Inflammatory macrophage treated with lipopolysaccharide for 4 hours (primary cell): Measurements from ENCODE around the gene IL1B.
A peak's percentile ranks its signal among the peaks of the same experiment; 100 is the strongest.
"Not testable (repeated sequence)": the region's sequence is repeated elsewhere in the genome, so short reads cannot be mapped to it uniquely, and the experiment has no call there.

Experiments used
- DNase-seq: peaks from one replicate; pipeline ENCODE4 v3.0.0-alpha.2; 2020

The IL1B gene

GRCh38 chr2:112836695-112837117 lies at the start of gene IL1B:
TSS of gene IL1B (minus strand) at chr2:112836779. CDS start at chr2:112836229, 550 bp downstream.
- DNase-seq: peak; percentile 98

GRCh38 chr2:112886291-112886690 lies 49.7 kb upstream of the IL1B start:
- DNase-seq: no peak

- DNase-seq: peak; percentile 95
Measured at GRCh38 chr2:112885506-112885902, 48.9 kb upstream of the IL1B start.

- peak; percentile 90 for DNase-seq
Measured at GRCh38 chr2:112884869-112885505, 48.4 kb upstream of the IL1B start.

GRCh38 chr2:112883669-112884068 lies 47.1 kb upstream of the IL1B start:
- DNase-seq: no peak

GRCh38 chr2:112881217-112881985 lies 44.8 kb upstream of the IL1B start:
- DNase-seq: peak; percentile 96

GRCh38 chr2:112880696-112881095 lies 44.1 kb upstream of the IL1B start:
- peak; percentile 48 for DNase-seq

GRCh38 chr2:112880091-112880531 lies 43.5 kb upstream of the IL1B start:
- DNase-seq: peak; percentile 90

- DNase-seq: peak; percentile 49
Measured at GRCh38 chr2:112879491-112880041, 43.0 kb upstream of the IL1B start.

- no peak for DNase-seq
Measured at GRCh38 chr2:112877423-112877822, 40.8 kb upstream of the IL1B start.

GRCh38 chr2:112876971-112877361 lies 40.4 kb upstream of the IL1B start:
- peak; percentile 55 for DNase-seq

- DNase-seq: peak; percentile 49
Measured at GRCh38 chr2:112876257-112876970, 39.8 kb upstream of the IL1B start.

- DNase-seq: peak; percentile 79
Measured at GRCh38 chr2:112870841-112871835, 34.6 kb upstream of the IL1B start.

- peak; percentile 81 for DNase-seq
Measured at GRCh38 chr2:112869258-112869842, 32.8 kb upstream of the IL1B start.

- DNase-seq: no peak
Measured at GRCh38 chr2:112867701-112868631, 31.4 kb upstream of the IL1B start.

GRCh38 chr2:112866128-112866835 lies 29.7 kb upstream of the IL1B start:
- peak; percentile 30 for DNase-seq

GRCh38 chr2:112864072-112864471 lies 27.5 kb upstream of the IL1B start:
- no peak for DNase-seq

- DNase-seq: not testable (repeated sequence)
Measured at GRCh38 chr2:112859406-112860183, 23.0 kb upstream of the IL1B start.

- no peak for DNase-seq
Measured at GRCh38 chr2:112850588-112850987, 14.0 kb upstream of the IL1B start.
